Measurements from ENCODE around the gene NDRG3. TPM values are rescaled to one million over a fixed set of nuclear protein-coding genes. Genes with fewer than 3 reads are reported as not detected.
"Not testable (repeated sequence)": the region's sequence is repeated elsewhere in the genome, so short reads cannot be mapped to it uniquely, and the experiment has no call there.

The NDRG3 gene
- total RNA-seq, 1 donor from 2014 or later, result 36.9 TPM

GRCh38 chr20:36645998-36646397 is 99.9 kb downstream of the NDRG3 start, which contains the start of gene SLA2:
Gene SLA2 (minus strand): TSS chr20:36646196. CDS start chr20:36641335, 4,861 bp downstream.
- no peaks in the 10 kb centered on the region for H3K4me1 ChIP-seq
- H3K27me3 ChIP-seq, result no peaks in the 10 kb centered on the region
- intact Hi-C loops (cut with DNase I), result no loop called here
- peaks cover 0 to under 1% of the 10 kb centered on the region in 2 donors for H3K36me3 ChIP-seq
- no peak for DNase-seq (ENCODE audit: low spot score in 2 of 2)
- no peak within 1 kb of the TSS for H3K27ac ChIP-seq
- TF ChIP-seq CTCF (IDR thresholded peaks at IDR 0.05), result no peak
- H3K9me3 ChIP-seq, result no peaks in the 10 kb centered on the region
- peak within 1 kb of the TSS in 1 of 2 donors; percentile 17 for H3K4me3 ChIP-seq

- intact Hi-C loops (cut with DNase I), result no loop called here
These were observed 100.5 kb downstream of the NDRG3 start for GRCh38 chr20:36645353-36645752.

GRCh38 chr20:36644706-36645095 is 101.2 kb downstream of the NDRG3 start:
- no peak overlapping the region for H3K27ac ChIP-seq
- H3K9me3 ChIP-seq, result no peaks in the 10 kb centered on the region
- H3K27me3 ChIP-seq, result no peaks in the 10 kb centered on the region
- no peak for DNase-seq (ENCODE audit: low spot score in 2 of 2)
- TF ChIP-seq CTCF (IDR thresholded peaks at IDR 0.05), result no peak
- H3K36me3 ChIP-seq, result no peaks in the 10 kb centered on the region
- no peak overlapping the region for H3K4me3 ChIP-seq
- no peaks in the 10 kb centered on the region for H3K4me1 ChIP-seq
- intact Hi-C loops (cut with DNase I), result no loop called here

More at GRCh38 chr20:36645353-36645752, 100.5 kb downstream of the NDRG3 start:
- H3K4me3 ChIP-seq, result peak overlapping the region in 1 of 2 donors; percentile 17
- H3K9me3 ChIP-seq, result no peaks in the 10 kb centered on the region
- no peak for TF ChIP-seq CTCF (IDR thresholded peaks at IDR 0.05)
- no peak for DNase-seq (ENCODE audit: low spot score in 2 of 2)
- H3K36me3 ChIP-seq, result no peaks in the 10 kb centered on the region
- no peaks in the 10 kb centered on the region for H3K4me1 ChIP-seq
- H3K27ac ChIP-seq, result no peak overlapping the region
- no peaks in the 10 kb centered on the region for H3K27me3 ChIP-seq

GRCh38 chr20:36644032-36644705 is 101.7 kb downstream of the NDRG3 start:
- no peaks in the 10 kb centered on the region for H3K27me3 ChIP-seq
- H3K27ac ChIP-seq, result no peak overlapping the region
- no peak for DNase-seq (ENCODE audit: low spot score in 2 of 2)
- H3K4me3 ChIP-seq, result no peak overlapping the region
- H3K36me3 ChIP-seq, result no peaks in the 10 kb centered on the region
- no peaks in the 10 kb centered on the region for H3K4me1 ChIP-seq
- intact Hi-C loops (cut with DNase I), result no loop called here
- no peaks in the 10 kb centered on the region for H3K9me3 ChIP-seq
- TF ChIP-seq CTCF (IDR thresholded peaks at IDR 0.05), result no peak

- TF ChIP-seq CTCF (IDR thresholded peaks at IDR 0.05), result no peak
- Histone ChIP-seq H3K27ac (no peak overlapping the region), H3K36me3 (no peaks in the 10 kb centered on the region), H3K4me3 (no peak overlapping the region), H3K4me1 (no peaks in the 10 kb centered on the region), H3K9me3 (no peaks in the 10 kb centered on the region), H3K27me3 (no peaks in the 10 kb centered on the region)
- intact Hi-C loops (cut with DNase I), result no loop called here
- no peak for DNase-seq (ENCODE audit: low spot score in 2 of 2)
These were observed 103.8 kb downstream of the NDRG3 start for GRCh38 chr20:36642136-36642535.

GRCh38 chr20:36641506-36641843 is 104.4 kb downstream of the NDRG3 start:
- H3K4me1 ChIP-seq, result no peaks in the 10 kb centered on the region
- intact Hi-C loops (cut with DNase I), result no loop called here
- H3K27me3 ChIP-seq, result no peaks in the 10 kb centered on the region

GRCh38 chr20:36638876-36639400 is 107.0 kb downstream of the NDRG3 start:
- H3K27me3 ChIP-seq; DNase-seq (ENCODE audit: low spot score in 2 of 2); H3K9me3 ChIP-seq; H3K4me1 ChIP-seq; H3K4me3 ChIP-seq; H3K27ac ChIP-seq; H3K36me3 ChIP-seq; intact Hi-C loops (cut with DNase I): not testable (repeated sequence)

More at GRCh38 chr20:36641506-36641843, 104.4 kb downstream of the NDRG3 start:
- H3K27ac ChIP-seq, result no peak overlapping the region
- H3K4me3 ChIP-seq, result no peak overlapping the region
- no peak for DNase-seq (ENCODE audit: low spot score in 2 of 2)
- no peaks in the 10 kb centered on the region for H3K36me3 ChIP-seq
- TF ChIP-seq CTCF (IDR thresholded peaks at IDR 0.05), result no peak
- H3K9me3 ChIP-seq, result no peaks in the 10 kb centered on the region

All from ascending aorta (tissue), 2 donors.